Measurements from ENCODE around the gene TEAD1. TPM values are rescaled to one million over a fixed set of nuclear protein-coding genes. Genes with fewer than 3 reads are reported as not detected.

TEAD1 gene
- total RNA-seq, 1 donor, result 176 TPM

DNA sequence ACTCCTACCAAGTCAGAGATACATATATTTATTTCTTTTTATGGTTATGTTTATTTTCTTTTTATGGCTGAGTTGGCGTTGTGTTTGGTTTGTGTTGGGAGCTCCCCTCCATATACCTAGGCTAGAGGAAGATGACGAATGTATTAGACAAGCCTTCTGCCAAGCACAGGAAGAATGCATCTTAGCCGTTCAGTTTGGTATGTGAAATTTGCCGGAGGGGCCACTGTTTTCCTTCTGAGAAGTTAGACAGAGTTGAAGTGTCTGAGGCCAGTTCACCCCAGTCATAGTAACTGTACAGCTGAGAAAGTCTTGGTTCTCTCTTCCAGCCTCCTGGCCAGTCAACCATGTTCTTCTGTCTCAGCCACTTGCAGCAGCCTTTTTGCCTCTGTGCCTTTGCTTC lies 29.8 kb downstream of the TEAD1 start:
- Histone ChIP-seq H3K9me3 (ENCODE audit: low read depth, low read length) (no peaks in the 10 kb centered on the region), H2AFZ (ENCODE audit: low read length) (no peak overlapping the region), H4K20me1 (ENCODE audit: insufficient read depth, low read length) (peaks cover 93% of the 10 kb centered on the region), H3K79me2 (ENCODE audit: insufficient read depth, low read length) (peaks cover 100% of the 10 kb centered on the region), H3K27ac (ENCODE audit: low read depth, low read length) (peak overlapping the region; percentile 40), H3K36me3 (ENCODE audit: insufficient read depth, low read length) (peaks cover 14% of the 10 kb centered on the region), H3K4me1 (ENCODE audit: insufficient read depth, low read length) (peaks cover 34% of the 10 kb centered on the region), H3K4me3 (ENCODE audit: insufficient read depth, low read length) (no peak overlapping the region), H3K27me3 (ENCODE audit: insufficient read depth, low read length) (no peaks in the 10 kb centered on the region), H3K4me2 (ENCODE audit: insufficient read depth, low read length) (peak overlapping the region; percentile 11)
- no peak for TF ChIP-seq CTCF (IDR thresholded peaks at IDR 0.05; ENCODE audit: extremely low read depth, low read depth, low read length)
- DNase-seq (ENCODE audit: insufficient read length, low spot score, missing footprints), result peak; percentile 48

GRCh38 chr11:12705874-12706273 lies 31.7 kb downstream of the TEAD1 start:
- Histone ChIP-seq H3K9me3 (ENCODE audit: low read depth, low read length) (no peaks in the 10 kb centered on the region), H3K79me2 (ENCODE audit: insufficient read depth, low read length) (peaks cover 99% of the 10 kb centered on the region), H3K36me3 (ENCODE audit: insufficient read depth, low read length) (peaks cover 14% of the 10 kb centered on the region), H2AFZ (ENCODE audit: low read length) (no peak overlapping the region), H3K27ac (ENCODE audit: low read depth, low read length) (no peak overlapping the region), H3K4me2 (ENCODE audit: insufficient read depth, low read length) (no peak overlapping the region), H3K4me3 (ENCODE audit: insufficient read depth, low read length) (no peak overlapping the region), H3K4me1 (ENCODE audit: insufficient read depth, low read length) (peaks cover 31% of the 10 kb centered on the region), H4K20me1 (ENCODE audit: insufficient read depth, low read length) (peaks cover 95% of the 10 kb centered on the region), H3K27me3 (ENCODE audit: insufficient read depth, low read length) (no peaks in the 10 kb centered on the region)
- DNase-seq (ENCODE audit: insufficient read length, low spot score, missing footprints), result no peak
- no peak for TF ChIP-seq CTCF (IDR thresholded peaks at IDR 0.05; ENCODE audit: extremely low read depth, low read depth, low read length)

- DNase-seq (ENCODE audit: insufficient read length, low spot score, missing footprints), result no peak
- peaks cover 30% of the 10 kb centered on the region for H3K4me1 ChIP-seq (ENCODE audit: insufficient read depth, low read length)
- TF ChIP-seq CTCF (IDR thresholded peaks at IDR 0.05; ENCODE audit: extremely low read depth, low read depth, low read length), result no peak
- peaks cover 14% of the 10 kb centered on the region for H3K36me3 ChIP-seq (ENCODE audit: insufficient read depth, low read length)
- no peak overlapping the region for H2AFZ ChIP-seq (ENCODE audit: low read length)
- peaks cover 99% of the 10 kb centered on the region for H3K79me2 ChIP-seq (ENCODE audit: insufficient read depth, low read length)
- H4K20me1 ChIP-seq (ENCODE audit: insufficient read depth, low read length), result peaks cover 95% of the 10 kb centered on the region
- H3K4me3 ChIP-seq (ENCODE audit: insufficient read depth, low read length), result no peak overlapping the region
- H3K9me3 ChIP-seq (ENCODE audit: low read depth, low read length), result no peaks in the 10 kb centered on the region
- H3K4me2 ChIP-seq (ENCODE audit: insufficient read depth, low read length), result no peak overlapping the region
- H3K27ac ChIP-seq (ENCODE audit: low read depth, low read length), result no peak overlapping the region
- no peaks in the 10 kb centered on the region for H3K27me3 ChIP-seq (ENCODE audit: insufficient read depth, low read length)
Measured at GRCh38 chr11:12706545-12707499, 32.6 kb downstream of the TEAD1 start.

GRCh38 chr11:12707500-12707880 lies 33.3 kb downstream of the TEAD1 start:
- H3K27ac ChIP-seq (ENCODE audit: low read depth, low read length), result no peak overlapping the region
- TF ChIP-seq CTCF (IDR thresholded peaks at IDR 0.05; ENCODE audit: extremely low read depth, low read depth, low read length), result no peak
- H3K9me3 ChIP-seq (ENCODE audit: low read depth, low read length), result no peaks in the 10 kb centered on the region
- H3K27me3 ChIP-seq (ENCODE audit: insufficient read depth, low read length), result no peaks in the 10 kb centered on the region
- H2AFZ ChIP-seq (ENCODE audit: low read length), result no peak overlapping the region
- peaks cover 99% of the 10 kb centered on the region for H3K79me2 ChIP-seq (ENCODE audit: insufficient read depth, low read length)
- peaks cover 95% of the 10 kb centered on the region for H4K20me1 ChIP-seq (ENCODE audit: insufficient read depth, low read length)
- no peak overlapping the region for H3K4me3 ChIP-seq (ENCODE audit: insufficient read depth, low read length)
- no peak for DNase-seq (ENCODE audit: insufficient read length, low spot score, missing footprints)
- no peak overlapping the region for H3K4me2 ChIP-seq (ENCODE audit: insufficient read depth, low read length)
- H3K4me1 ChIP-seq (ENCODE audit: insufficient read depth, low read length), result peaks cover 30% of the 10 kb centered on the region
- H3K36me3 ChIP-seq (ENCODE audit: insufficient read depth, low read length), result peaks cover 10% of the 10 kb centered on the region
